HEK293 (cell line): ENCODE data around the gene FOLR2.

Source experiments
- CTCF ChIP-seq: fragments of 450-650 bp; formaldehyde crosslinking; IDR thresholded peaks from 2 replicates; pipeline ENCODE4 v1.5.1; 2016; ENCODE audit warnings: missing biosample characterization, missing genetic modification characterization
- KLF16 ChIP-seq: fragments of 450-650 bp; formaldehyde crosslinking; IDR thresholded peaks from 2 replicates; pipeline ENCODE4 v1.5.1; 2017; ENCODE audit warnings: missing biosample characterization, missing genetic modification characterization
- OSR2 ChIP-seq: fragments of 450-650 bp; formaldehyde crosslinking; IDR thresholded peaks from 2 replicates; pipeline ENCODE4 v1.5.1; 2016; ENCODE audit warnings: missing biosample characterization, missing genetic modification characterization
- RBAK ChIP-seq: fragments of 450-650 bp; formaldehyde crosslinking; IDR thresholded peaks from 2 replicates; pipeline ENCODE4 v1.5.1; 2016; ENCODE audit warnings: missing biosample characterization, missing genetic modification characterization
- TCF7L2 ChIP-seq: IDR thresholded peaks from 2 replicates; pipeline ENCODE4 v1.6.1; 2011; ENCODE audit warnings: low read depth, mild to moderate bottlenecking, inconsistent platforms, low read length, moderate library complexity, borderline replicate concordance
- YY1 ChIP-seq: fragments of 450-650 bp; formaldehyde crosslinking; IDR thresholded peaks from 2 replicates; pipeline ENCODE4 v1.5.1; 2018; ENCODE audit warnings: missing biosample characterization, missing genetic modification characterization
- ZFP3 ChIP-seq: fragments of 450-650 bp; formaldehyde crosslinking; IDR thresholded peaks from 2 replicates; pipeline ENCODE4 v1.5.1; 2016; ENCODE audit warnings: low read depth, missing biosample characterization, missing genetic modification characterization
- ZFP41 ChIP-seq: fragments of 450-650 bp; formaldehyde crosslinking; IDR thresholded peaks from 2 replicates; pipeline ENCODE4 v1.5.1; 2016; ENCODE audit warnings: missing biosample characterization, missing genetic modification characterization, borderline replicate concordance
- ZNF211 ChIP-seq: fragments of 450-650 bp; formaldehyde crosslinking; IDR thresholded peaks from 2 replicates; pipeline ENCODE4 v1.5.1; 2016; ENCODE audit warnings: low read depth, missing biosample characterization, missing genetic modification characterization
- ZNF274 ChIP-seq, 2 experiments: fragments of 200-500 bp in 1 of 2; fragments of 450-650 bp in 1 of 2; sonication (Bioruptor generic) in 1 of 2; formaldehyde crosslinking in 1 of 2; IDR thresholded peaks; 2 replicates each; pipeline versions ENCODE4 v1.5.1 to v1.6.1; 2014 to 2016; ENCODE audit warnings: borderline replicate concordance in 1 of 2, inconsistent platforms in 1 of 2, low read length in 1 of 2, missing biosample characterization in 1 of 2, missing genetic modification characterization in 1 of 2
- ZNF324 ChIP-seq: fragments of 450-650 bp; formaldehyde crosslinking; IDR thresholded peaks from 2 replicates; pipeline ENCODE4 v1.5.1; 2016; ENCODE audit warnings: missing biosample characterization, missing genetic modification characterization
- ZNF501 ChIP-seq: fragments of 450-650 bp; formaldehyde crosslinking; IDR thresholded peaks from 2 replicates; pipeline ENCODE4 v1.5.1; 2016; ENCODE audit warnings: missing biosample characterization, missing genetic modification characterization
- TF ChIP-seq, protein P1 (sequence below): fragments of 450-650 bp; formaldehyde crosslinking; IDR thresholded peaks from 2 replicates; pipeline ENCODE4 v1.5.1; 2017; ENCODE audit warnings: missing biosample characterization, missing genetic modification characterization

- TF ChIP-seq, protein P1, sequence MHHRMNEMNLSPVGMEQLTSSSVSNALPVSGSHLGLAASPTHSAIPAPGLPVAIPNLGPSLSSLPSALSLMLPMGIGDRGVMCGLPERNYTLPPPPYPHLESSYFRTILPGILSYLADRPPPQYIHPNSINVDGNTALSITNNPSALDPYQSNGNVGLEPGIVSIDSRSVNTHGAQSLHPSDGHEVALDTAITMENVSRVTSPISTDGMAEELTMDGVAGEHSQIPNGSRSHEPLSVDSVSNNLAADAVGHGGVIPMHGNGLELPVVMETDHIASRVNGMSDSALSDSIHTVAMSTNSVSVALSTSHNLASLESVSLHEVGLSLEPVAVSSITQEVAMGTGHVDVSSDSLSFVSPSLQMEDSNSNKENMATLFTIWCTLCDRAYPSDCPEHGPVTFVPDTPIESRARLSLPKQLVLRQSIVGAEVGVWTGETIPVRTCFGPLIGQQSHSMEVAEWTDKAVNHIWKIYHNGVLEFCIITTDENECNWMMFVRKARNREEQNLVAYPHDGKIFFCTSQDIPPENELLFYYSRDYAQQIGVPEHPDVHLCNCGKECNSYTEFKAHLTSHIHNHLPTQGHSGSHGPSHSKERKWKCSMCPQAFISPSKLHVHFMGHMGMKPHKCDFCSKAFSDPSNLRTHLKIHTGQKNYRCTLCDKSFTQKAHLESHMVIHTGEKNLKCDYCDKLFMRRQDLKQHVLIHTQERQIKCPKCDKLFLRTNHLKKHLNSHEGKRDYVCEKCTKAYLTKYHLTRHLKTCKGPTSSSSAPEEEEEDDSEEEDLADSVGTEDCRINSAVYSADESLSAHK (tag by site-specific recombination), result no peak
- no peak for TF ChIP-seq ZNF501
- TF ChIP-seq CTCF, result no peak
- TF ChIP-seq TCF7L2, result no peak
- TF ChIP-seq KLF16 (tag by site-specific recombination), result no peak
- TF ChIP-seq RBAK (tag by site-specific recombination), result no peak
- no peak for TF ChIP-seq ZNF324 (tag by site-specific recombination)
- no peak for TF ChIP-seq YY1 (tag by site-specific recombination)
- TF ChIP-seq ZNF211, result no peak
- TF ChIP-seq ZFP41 (tag by site-specific recombination), result no peak
- TF ChIP-seq ZNF274 (IDR thresholded peaks at IDR 0.05; ENCODE audit: low read length), result no peak
- TF ChIP-seq ZNF274 (tag by site-specific recombination; IDR thresholded peaks at IDR 0.05; ENCODE audit: borderline replicate concordance), result no peak
- no peak for TF ChIP-seq OSR2
- no peak for TF ChIP-seq ZFP3 (tag by site-specific recombination)
Measured at GRCh38 chr11:72242141-72242540, 25.5 kb downstream of the FOLR2 start.
